ENCODE measurements around the gene PDSS2.

DNA sequence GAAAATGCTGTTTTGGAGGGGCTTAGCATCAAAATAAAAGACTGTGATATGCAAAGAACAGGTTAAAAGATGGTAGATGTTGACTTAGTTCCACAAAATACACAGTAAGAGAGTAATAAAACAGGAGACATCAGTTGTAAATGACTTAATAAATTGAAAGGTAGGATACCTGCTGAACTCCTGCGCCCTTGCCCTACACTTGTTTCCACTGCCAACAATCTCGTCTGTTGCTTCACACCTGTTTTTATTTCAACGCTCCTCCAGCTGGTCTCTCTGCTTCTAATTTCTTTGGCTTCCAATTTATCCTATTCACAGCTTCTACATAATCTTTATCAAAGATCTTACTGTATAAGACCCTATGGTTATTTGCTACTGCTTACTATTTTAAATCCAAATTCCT, 228.1 kb downstream of the PDSS2 start:
- TF ChIP-seq, protein P1, sequence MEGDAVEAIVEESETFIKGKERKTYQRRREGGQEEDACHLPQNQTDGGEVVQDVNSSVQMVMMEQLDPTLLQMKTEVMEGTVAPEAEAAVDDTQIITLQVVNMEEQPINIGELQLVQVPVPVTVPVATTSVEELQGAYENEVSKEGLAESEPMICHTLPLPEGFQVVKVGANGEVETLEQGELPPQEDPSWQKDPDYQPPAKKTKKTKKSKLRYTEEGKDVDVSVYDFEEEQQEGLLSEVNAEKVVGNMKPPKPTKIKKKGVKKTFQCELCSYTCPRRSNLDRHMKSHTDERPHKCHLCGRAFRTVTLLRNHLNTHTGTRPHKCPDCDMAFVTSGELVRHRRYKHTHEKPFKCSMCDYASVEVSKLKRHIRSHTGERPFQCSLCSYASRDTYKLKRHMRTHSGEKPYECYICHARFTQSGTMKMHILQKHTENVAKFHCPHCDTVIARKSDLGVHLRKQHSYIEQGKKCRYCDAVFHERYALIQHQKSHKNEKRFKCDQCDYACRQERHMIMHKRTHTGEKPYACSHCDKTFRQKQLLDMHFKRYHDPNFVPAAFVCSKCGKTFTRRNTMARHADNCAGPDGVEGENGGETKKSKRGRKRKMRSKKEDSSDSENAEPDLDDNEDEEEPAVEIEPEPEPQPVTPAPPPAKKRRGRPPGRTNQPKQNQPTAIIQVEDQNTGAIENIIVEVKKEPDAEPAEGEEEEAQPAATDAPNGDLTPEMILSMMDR (conservative IDR thresholded peaks at IDR 0.05): no peak
- no peak for TF ChIP-seq EZH2 (IDR thresholded peaks at IDR 0.05; ENCODE audit: low read depth)
